ENCODE results near the gene GPBP1L1.
A peak's percentile ranks its signal among the peaks of the same experiment; 100 is the strongest.
"Not testable (repeated sequence)": the region's sequence is repeated elsewhere in the genome, so short reads cannot be mapped to it uniquely, and the experiment has no call there.

The GPBP1L1 gene

DNA sequence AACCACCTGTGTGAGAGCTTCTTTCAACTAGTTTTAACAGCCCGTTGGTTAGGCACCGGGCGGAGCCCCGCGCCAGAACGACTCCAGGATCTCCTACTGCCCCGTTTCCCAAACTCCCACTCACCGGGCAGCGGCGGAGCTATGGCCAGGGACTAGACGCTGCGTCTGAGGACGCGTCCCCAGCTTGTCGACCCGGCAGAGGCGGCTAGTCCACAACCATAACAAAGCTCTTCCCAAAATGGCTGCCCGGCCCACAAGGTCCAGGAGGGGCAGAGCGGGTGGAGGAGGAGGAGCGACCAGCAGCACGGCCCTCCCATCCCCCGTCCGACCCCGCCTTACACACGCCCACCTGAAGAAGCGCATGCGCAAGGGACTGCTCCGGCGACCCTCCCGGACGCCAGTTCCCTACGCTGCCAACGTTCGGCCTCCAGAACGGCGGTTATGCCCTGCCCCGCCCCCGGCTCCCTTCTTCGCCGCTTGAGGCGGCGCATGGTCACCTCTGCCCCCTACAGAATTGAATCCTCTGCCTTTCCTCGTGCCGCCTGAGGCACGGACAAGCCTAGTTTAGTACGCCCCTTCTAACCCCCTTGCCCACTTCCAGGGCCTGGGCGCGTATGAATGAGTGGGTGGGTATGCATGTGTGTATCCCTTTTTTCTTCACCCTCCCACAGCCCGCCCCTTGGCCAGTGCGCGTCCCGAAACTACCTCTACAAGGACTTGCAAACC lies at the start of gene GPBP1L1:
TSS of gene GPBP1L1 (minus strand) at position 246 of the 726 bp plus-strand sequence. CDS start 27,446 bp downstream, outside the sequence.
- DNase-seq, result peak; percentile 99

- DNase-seq, result no peak
These were observed 44.5 kb upstream of the GPBP1L1 start for GRCh38 chr1:45730780-45731319.

DNA sequence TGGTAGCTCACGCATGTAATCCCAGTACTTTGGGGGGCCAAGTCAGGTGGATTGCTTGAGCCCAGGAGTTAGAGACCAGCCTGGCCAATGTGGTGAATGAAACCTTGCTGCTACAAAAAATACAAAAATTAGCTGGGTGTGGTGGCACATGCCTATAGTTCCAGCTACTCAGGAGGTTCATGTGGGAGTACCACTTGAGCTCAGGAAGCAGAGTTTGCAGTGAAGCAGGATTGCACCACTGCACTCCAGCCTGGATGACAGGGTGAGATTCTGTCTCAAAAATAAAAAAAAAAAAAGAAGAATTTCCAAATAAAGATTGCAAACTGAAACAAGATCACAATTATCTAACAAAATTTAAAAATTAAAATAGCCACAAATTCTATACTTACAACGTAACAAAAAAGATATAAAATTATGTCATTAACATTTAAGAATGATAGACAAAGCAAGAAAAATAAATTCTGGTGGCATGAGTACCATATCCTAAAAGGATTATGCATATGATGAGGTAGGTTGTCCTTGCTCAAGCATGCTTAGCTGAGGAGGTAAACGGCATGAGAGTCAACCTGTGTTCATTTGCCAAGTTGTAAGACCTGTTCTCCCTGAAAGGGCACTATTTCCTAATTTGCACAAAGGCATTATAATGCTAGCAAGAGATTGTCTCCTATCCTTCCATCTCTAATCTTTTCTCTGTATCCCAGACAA lies 43.9 kb upstream of the GPBP1L1 start:
- DNase-seq, result no peak

DNA sequence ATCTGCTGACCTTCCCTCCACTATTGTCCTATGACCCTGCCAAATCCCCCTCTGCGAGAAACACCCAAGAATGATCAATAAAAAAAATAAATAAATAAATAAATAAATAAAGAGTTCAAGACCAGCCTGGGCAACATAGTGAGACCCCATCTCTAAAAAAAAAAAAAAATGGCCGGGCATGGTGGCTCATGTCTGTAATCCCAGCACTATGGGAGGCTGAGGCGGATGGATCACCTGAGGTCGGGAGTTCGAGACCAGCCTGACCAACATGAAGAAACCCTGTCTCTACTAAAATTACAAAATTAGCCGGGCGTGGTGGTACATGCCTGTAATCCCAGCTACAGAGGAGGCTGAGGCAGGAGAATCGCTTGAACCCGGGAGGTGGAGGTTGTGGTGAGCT lies 39.7 kb upstream of the GPBP1L1 start:
- not testable (repeated sequence) for DNase-seq

GRCh38 chr1:45723248-45723930 lies 37.1 kb upstream of the GPBP1L1 start:
- no peak for DNase-seq

DNA sequence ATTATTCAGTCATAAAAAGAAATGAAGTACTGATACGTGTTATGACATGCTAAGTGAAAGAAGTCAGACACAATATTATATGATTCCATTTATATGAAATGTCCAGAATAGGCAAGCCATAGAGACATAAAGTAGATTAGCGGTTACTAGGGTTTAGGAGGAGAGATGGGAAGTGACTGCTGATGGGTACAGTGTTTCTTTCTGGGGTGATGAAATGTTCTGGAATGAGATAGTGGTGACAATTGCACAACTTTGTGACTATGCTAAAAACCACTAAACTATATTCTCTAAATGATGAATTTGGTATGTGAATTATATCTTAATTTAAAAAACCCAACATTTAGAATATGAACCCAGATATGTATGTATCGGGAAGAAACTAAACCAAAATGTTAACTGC lies 36.5 kb upstream of the GPBP1L1 start:
- no peak for DNase-seq

DNA sequence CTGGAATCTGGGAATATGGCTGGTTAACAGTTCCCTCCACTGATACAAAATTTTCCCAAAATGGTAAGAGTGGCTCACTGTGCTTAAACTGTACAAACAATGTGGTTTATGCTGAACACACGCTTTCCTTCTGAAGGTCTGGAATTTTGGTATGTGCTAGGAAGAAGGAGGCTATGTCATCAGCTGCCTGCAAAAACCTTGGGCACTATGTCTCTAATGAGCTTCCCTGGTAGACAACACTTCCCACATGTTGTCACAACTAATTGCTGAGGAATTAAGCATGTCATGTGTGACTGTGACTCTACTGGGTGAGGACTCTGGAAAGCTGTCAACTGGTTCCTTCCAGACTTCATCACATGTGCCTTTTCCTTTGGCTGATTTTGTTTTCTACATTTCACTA lies 34.9 kb upstream of the GPBP1L1 start:
- DNase-seq, result peak; percentile 48

DNA sequence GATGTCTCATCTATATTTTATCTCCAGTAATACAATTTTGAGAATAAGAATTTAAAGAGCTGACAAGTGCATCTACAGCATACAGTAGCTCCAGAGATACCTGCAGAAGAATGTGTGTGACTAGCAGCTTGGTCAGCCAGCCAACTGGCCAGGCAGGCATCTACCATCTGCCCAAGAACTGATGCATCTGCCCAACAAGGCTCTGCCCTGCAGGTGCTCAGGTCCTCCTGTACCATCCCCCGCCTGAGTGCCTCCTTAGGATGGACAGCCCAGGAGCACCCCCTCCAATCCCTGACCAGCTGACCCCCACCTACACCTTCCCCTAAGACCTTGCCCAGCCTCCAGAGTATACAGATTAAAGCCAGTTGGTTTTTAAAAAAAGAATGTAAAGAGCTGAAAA lies 32.0 kb upstream of the GPBP1L1 start:
- DNase-seq, result no peak

- not testable (repeated sequence) for DNase-seq
These were observed 31.1 kb upstream of the GPBP1L1 start for GRCh38 chr1:45717386-45717785.

DNA sequence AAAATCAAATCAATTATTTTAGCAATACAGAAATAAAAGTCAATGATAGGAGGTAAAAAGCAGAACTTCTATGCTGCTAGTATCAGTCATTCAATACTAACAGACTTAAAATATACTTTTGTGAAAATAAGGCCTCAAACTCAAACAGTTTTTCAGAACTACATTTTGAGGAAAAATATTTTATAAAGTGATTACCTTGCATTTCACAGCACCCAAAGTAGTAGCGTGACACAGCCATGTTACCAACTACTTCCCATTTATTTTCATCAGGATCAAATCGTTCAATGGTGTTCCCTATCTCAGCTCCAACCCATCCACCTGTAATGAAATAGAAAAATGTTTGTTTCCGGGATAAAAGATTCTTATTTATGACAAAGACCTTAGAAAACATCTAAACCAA lies 30.4 kb upstream of the GPBP1L1 start:
- no peak for DNase-seq

GRCh38 chr1:45713711-45714110 lies 27.4 kb upstream of the GPBP1L1 start:
- DNase-seq, result no peak

DNA sequence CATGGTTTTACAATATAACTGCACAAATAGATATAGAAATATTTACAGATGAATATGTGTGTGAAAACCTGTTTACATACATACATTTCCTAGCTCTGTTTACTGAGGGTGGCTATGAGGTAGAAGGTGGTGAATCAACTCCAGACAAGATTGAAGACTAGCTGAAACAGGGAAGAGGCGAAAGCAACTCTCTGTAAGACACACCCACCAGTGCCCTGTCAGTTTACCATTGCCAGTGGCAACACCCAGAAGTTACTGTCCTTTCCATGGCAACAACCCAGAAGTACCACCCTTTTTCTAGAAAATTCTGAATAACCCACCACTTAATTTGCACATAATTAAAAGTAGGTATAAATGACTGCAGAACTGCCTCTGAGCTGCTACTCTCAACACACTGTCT lies 18.3 kb upstream of the GPBP1L1 start:
- DNase-seq, result no peak

- DNase-seq, result no peak
These were observed 8.5 kb upstream of the GPBP1L1 start for GRCh38 chr1:45694823-45695222.

DNA sequence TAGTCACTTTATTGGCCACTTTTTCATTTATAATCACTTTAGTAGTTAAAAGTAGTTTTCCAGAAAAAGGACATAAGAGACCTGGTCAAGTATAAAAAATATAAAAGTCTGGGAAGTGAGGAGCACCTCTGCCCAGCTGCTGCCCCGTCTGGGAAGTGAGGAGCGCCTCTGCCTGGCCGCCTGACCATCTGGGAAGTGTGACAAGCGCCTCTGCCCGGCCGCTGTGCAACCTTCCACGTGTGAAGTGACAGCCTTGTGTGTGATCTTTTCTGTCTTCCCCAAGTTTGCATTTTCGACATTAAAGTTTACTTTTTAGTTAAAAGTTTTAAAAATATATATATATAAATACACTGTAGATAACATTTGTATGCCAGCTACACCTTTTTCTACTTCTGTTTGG lies 7.5 kb upstream of the GPBP1L1 start:
- not testable (repeated sequence) for DNase-seq

- peak; percentile 94 for DNase-seq
These were observed 1.7 kb upstream of the GPBP1L1 start, which contains the start of gene TMEM69 for GRCh38 chr1:45687754-45688740. TSS of gene TMEM69 (plus strand) at chr1:45688181. CDS start at chr1:45691069, 2,888 bp downstream.

GRCh38 chr1:45687014-45687753 lies 851 bp upstream of the GPBP1L1 start:
- peak; percentile 99 for DNase-seq

- DNase-seq, result peak; percentile 74
These were observed 382 bp downstream of the GPBP1L1 start for GRCh38 chr1:45686015-45686287.

- no peak for DNase-seq
These were observed 872 bp downstream of the GPBP1L1 start for GRCh38 chr1:45685308-45686014.

DNA sequence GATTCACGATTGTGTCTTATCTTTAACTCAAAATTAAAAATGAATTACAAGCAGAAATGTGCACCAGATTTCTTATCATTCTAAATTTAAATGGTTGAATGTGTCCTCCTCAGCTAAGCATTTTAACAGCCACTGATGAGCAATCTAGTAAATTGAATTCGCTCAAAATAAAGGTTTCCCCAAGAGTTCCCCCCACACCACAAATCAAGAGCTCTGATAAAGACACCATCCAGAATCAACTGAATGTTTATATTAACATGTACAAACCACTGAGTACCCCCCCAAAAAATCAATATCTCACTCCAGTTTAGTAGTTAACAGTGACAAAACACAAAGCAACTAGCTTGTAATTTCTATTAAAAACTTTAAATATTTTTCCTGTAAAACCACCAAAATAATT lies 1.9 kb downstream of the GPBP1L1 start:
- DNase-seq, result no peak

DNA sequence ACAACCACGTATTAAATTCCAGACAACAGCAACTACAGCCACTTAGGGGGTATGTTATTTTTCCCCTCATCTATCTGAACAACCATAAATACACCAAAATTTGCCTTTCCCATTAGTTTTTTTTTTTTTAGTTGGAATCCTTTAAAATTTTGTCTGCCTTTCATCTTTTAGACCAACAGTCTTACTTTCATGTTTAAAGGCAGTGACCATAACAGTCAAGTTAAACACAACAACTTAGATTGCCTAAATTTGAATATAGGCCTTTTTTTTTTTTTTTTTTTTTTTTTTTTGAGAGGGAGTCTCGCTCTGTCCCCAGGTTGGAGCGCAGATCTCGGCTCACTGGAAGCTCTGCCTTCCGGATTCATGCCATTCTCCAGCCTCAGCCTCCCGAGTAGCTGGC lies 3.4 kb downstream of the GPBP1L1 start:
- no peak for DNase-seq

DNA sequence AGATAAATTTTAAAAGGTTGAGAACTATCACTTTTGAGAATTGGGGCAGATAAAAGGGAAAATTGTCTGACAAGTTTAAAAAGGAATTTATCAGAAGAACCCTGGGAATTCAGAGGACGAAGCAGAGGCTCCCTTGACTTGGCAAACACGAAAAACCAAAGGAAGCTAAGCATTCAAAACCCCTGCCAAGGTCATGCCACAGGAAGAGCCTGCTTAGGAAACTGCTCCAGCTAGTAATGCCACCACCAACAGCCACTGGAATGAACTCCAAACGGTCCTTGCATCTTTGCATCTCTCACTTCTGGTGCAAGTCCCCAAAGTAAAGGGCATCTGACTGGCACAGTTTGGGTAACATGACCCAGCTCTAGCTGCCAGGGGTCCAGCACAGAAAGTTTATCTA lies 7.2 kb downstream of the GPBP1L1 start:
- no peak for DNase-seq

Measured in NCI-H82 (cell line).